OCI-LY1 (cell line): ENCODE data around the gene POLR2E.

Source experiments
- H2AFZ ChIP-seq: fragments of 200-600 bp; sonication (generic), shearing (Covaris generic); 2 replicates; pipeline ENCODE4 v1.6.0; 2014; ENCODE audit warnings: antibody characterized with exemption, mild to moderate bottlenecking, low read length
- H3F3A ChIP-seq: fragments of 200-600 bp; sonication (generic), shearing (Covaris generic); 2 replicates; pipeline ENCODE4 v1.6.0; 2014; ENCODE audit warnings: mild to moderate bottlenecking, antibody characterized with exemption, low read length, moderate library complexity; ENCODE audit not compliant: insufficient read depth
- H3K27ac ChIP-seq: fragments of 200-600 bp; sonication (generic); 2 replicates; pipeline ENCODE4 v1.5.1; 2014; ENCODE audit warnings: low read length, mixed run types, mild to moderate bottlenecking, low read depth; ENCODE audit not compliant: poor library complexity, severe bottlenecking
- H3K27me3 ChIP-seq: fragments of 200-600 bp; sonication (generic); 2 replicates; pipeline ENCODE4 v1.6.0; 2014; ENCODE audit warnings: antibody characterized with exemption, mild to moderate bottlenecking, low read length, moderate library complexity; ENCODE audit not compliant: insufficient read depth
- H3K36me3 ChIP-seq: fragments of 200-600 bp; sonication (generic); 2 replicates; pipeline ENCODE4 v1.6.1; 2014; ENCODE audit warnings: mild to moderate bottlenecking, antibody characterized with exemption, low read length, moderate library complexity, mixed read lengths; ENCODE audit not compliant: insufficient read depth
- H3K4me1 ChIP-seq: fragments of 200-600 bp; sonication (generic); 2 replicates; pipeline ENCODE4 v1.5.1; 2014; ENCODE audit warnings: mild to moderate bottlenecking, low read length, moderate library complexity; ENCODE audit not compliant: insufficient read depth, severe bottlenecking
- H3K4me2 ChIP-seq: fragments of 200-600 bp; sonication (generic), shearing (Covaris generic); 2 replicates; pipeline ENCODE4 v1.6.1; 2014; ENCODE audit warnings: low read length
- H3K4me3 ChIP-seq: fragments of 200-600 bp; sonication (generic); 2 replicates; pipeline ENCODE4 v1.5.1; 2014; ENCODE audit warnings: low read length, low read depth, mild to moderate bottlenecking, mixed read lengths; ENCODE audit not compliant: poor library complexity, severe bottlenecking
- H3K79me2 ChIP-seq: fragments of 200-600 bp; shearing (Covaris generic); 2 replicates; pipeline ENCODE4 v1.6.1; 2016; ENCODE audit warnings: mixed run types, low read length, mixed read lengths; ENCODE audit not compliant: insufficient read depth
- H3K9ac ChIP-seq: fragments of 200-600 bp; sonication (generic), shearing (Covaris generic); 2 replicates; pipeline ENCODE4 v1.6.1; 2014; ENCODE audit warnings: mild to moderate bottlenecking, low read length, mixed read lengths
- H3K9me2 ChIP-seq: fragments of 200-600 bp; sonication (generic), shearing (Covaris generic); 2 replicates; pipeline ENCODE4 v1.6.1; 2014; ENCODE audit warnings: low read depth, mild to moderate bottlenecking, low read length, mixed read lengths
- H3K9me3 ChIP-seq: fragments of 200-600 bp; shearing (Covaris generic); 2 replicates; pipeline ENCODE4 v1.6.1; 2014; ENCODE audit warnings: low read length, mixed read lengths
- H4K20me1 ChIP-seq: fragments of 200-600 bp; sonication (generic), shearing (Covaris generic); 2 replicates; pipeline ENCODE4 v1.6.0; 2016; ENCODE audit warnings: mild to moderate bottlenecking, low read length; ENCODE audit not compliant: insufficient read depth
- CTCF ChIP-seq: fragments of 200-600 bp; sonication (generic), shearing (Covaris generic); IDR thresholded peaks from 2 replicates; pipeline ENCODE4 v1.5.1; 2017; ENCODE audit warnings: mild to moderate bottlenecking, antibody characterized with exemption, low read length, moderate library complexity, mixed read lengths
- EZH2 ChIP-seq: fragments of 200-600 bp; sonication (generic), shearing (Covaris generic); IDR thresholded peaks from 2 replicates; pipeline ENCODE4 v1.8.0; 2017; ENCODE audit warnings: borderline replicate concordance, mixed run types, mild to moderate bottlenecking, antibody characterized with exemption, low read length, moderate library complexity, mixed read lengths

Gene POLR2E

GRCh38 chr19:1110809-1111640 is 15.8 kb upstream of the POLR2E start:
- no peaks in the 10 kb centered on the region for H3K79me2 ChIP-seq
- H3K4me1 ChIP-seq, result peaks cover 16% of the 10 kb centered on the region
- no peak overlapping the region for H2AFZ ChIP-seq
- peaks cover 13% of the 10 kb centered on the region; the same call in 1 of the 2 replicates for H3K36me3 ChIP-seq
- H3K9ac ChIP-seq, result no peak overlapping the region
- H3K9me3 ChIP-seq, result no peaks in the 10 kb centered on the region
- H3K4me2 ChIP-seq, result no peak overlapping the region
- H3F3A ChIP-seq, result no peaks in the 10 kb centered on the region
- no peaks in the 10 kb centered on the region for H3K27me3 ChIP-seq
- H3K4me3 ChIP-seq, result no peak overlapping the region
- no peak for TF ChIP-seq EZH2
- H4K20me1 ChIP-seq, result no peaks in the 10 kb centered on the region
- no peaks in the 10 kb centered on the region for H3K9me2 ChIP-seq
- H3K27ac ChIP-seq, result no peak overlapping the region

GRCh38 chr19:1109697-1110671 is 14.8 kb upstream of the POLR2E start:
- Histone ChIP-seq H3F3A (no peaks in the 10 kb centered on the region), H3K36me3 (peaks cover 14% of the 10 kb centered on the region; the same call in 1 of the 2 replicates)
- TF ChIP-seq EZH2, result no peak
- TF ChIP-seq CTCF, result no peak

GRCh38 chr19:1109032-1109551 is 13.9 kb upstream of the POLR2E start:
- no peak overlapping the region for H3K9ac ChIP-seq
- no peaks in the 10 kb centered on the region for H3F3A ChIP-seq
- H3K4me1 ChIP-seq, result peaks cover 25% of the 10 kb centered on the region
- H3K79me2 ChIP-seq, result no peaks in the 10 kb centered on the region
- TF ChIP-seq CTCF (no peak), EZH2 (no peak)
- no peak overlapping the region for H3K4me3 ChIP-seq
- no peaks in the 10 kb centered on the region for H4K20me1 ChIP-seq
- H3K9me3 ChIP-seq, result no peaks in the 10 kb centered on the region
- H3K27ac ChIP-seq, result no peak overlapping the region
- H3K36me3 ChIP-seq, result peaks cover 14% of the 10 kb centered on the region; the same call in 1 of the 2 replicates
- H3K27me3 ChIP-seq, result no peaks in the 10 kb centered on the region
- no peaks in the 10 kb centered on the region for H3K9me2 ChIP-seq
- no peak overlapping the region for H3K4me2 ChIP-seq
- no peak overlapping the region for H2AFZ ChIP-seq

More at GRCh38 chr19:1109697-1110671, 14.8 kb upstream of the POLR2E start:
- H3K4me1 ChIP-seq, result peaks cover 21% of the 10 kb centered on the region
- no peaks in the 10 kb centered on the region for H3K27me3 ChIP-seq
- H4K20me1 ChIP-seq, result no peaks in the 10 kb centered on the region
- H3K27ac ChIP-seq, result no peak overlapping the region
- no peak overlapping the region for H2AFZ ChIP-seq
- H3K9me2 ChIP-seq, result no peaks in the 10 kb centered on the region
- no peak overlapping the region for H3K4me3 ChIP-seq
- H3K9ac ChIP-seq, result no peak overlapping the region
- no peaks in the 10 kb centered on the region for H3K9me3 ChIP-seq
- H3K79me2 ChIP-seq, result no peaks in the 10 kb centered on the region
- no peak overlapping the region for H3K4me2 ChIP-seq
